Measurements from ENCODE around the gene KDM7A. TPM values are rescaled to one million over a fixed set of nuclear protein-coding genes. Genes with fewer than 3 reads are reported as not detected.

The KDM7A gene
- total RNA-seq, 4 donors from 2014 or later = 59.0 to 108 (median 66.9) TPM

GRCh38 chr7:140142031-140142430, 34.8 kb downstream of the KDM7A start:
- Histone ChIP-seq H3K27ac (no peak overlapping the region), H3K36me3 (peaks cover 0 to 16% of the 10 kb centered on the region in 2 donors), H3K27me3 (no peaks in the 10 kb centered on the region), H3K4me3 (no peak overlapping the region), H3K9me3 (no peaks in the 10 kb centered on the region), H3K4me1 (peaks cover 11 to 12% of the 10 kb centered on the region in 2 donors)
- in situ Hi-C loops (cut with MboI; ENCODE audit: low sequenced_read_pairs in 4 of 4) (no loop called here), intact Hi-C loops (cut with DNase I; ENCODE audit: low total_unique reads) (no loop called here)
- no peak for TF ChIP-seq POLR2A (IDR thresholded peaks at IDR 0.05)
- TF ChIP-seq, protein P1, sequence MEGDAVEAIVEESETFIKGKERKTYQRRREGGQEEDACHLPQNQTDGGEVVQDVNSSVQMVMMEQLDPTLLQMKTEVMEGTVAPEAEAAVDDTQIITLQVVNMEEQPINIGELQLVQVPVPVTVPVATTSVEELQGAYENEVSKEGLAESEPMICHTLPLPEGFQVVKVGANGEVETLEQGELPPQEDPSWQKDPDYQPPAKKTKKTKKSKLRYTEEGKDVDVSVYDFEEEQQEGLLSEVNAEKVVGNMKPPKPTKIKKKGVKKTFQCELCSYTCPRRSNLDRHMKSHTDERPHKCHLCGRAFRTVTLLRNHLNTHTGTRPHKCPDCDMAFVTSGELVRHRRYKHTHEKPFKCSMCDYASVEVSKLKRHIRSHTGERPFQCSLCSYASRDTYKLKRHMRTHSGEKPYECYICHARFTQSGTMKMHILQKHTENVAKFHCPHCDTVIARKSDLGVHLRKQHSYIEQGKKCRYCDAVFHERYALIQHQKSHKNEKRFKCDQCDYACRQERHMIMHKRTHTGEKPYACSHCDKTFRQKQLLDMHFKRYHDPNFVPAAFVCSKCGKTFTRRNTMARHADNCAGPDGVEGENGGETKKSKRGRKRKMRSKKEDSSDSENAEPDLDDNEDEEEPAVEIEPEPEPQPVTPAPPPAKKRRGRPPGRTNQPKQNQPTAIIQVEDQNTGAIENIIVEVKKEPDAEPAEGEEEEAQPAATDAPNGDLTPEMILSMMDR (IDR thresholded peaks at IDR 0.05 in 4 of 5, conservative IDR thresholded peaks at IDR 0.05 in 1 of 5) = no peak
- DNase-seq (no peak), ATAC-seq (no peak)

GRCh38 chr7:140141256-140141655, 35.5 kb downstream of the KDM7A start:
- Histone ChIP-seq H3K4me3 (no peak overlapping the region), H3K9me3 (no peaks in the 10 kb centered on the region), H3K36me3 (peaks cover 0 to 16% of the 10 kb centered on the region in 2 donors), H3K27me3 (no peaks in the 10 kb centered on the region), H3K4me1 (peaks cover 7 to 11% of the 10 kb centered on the region in 2 donors), H3K27ac (no peak overlapping the region)
- TF ChIP-seq, protein P1 (IDR thresholded peaks at IDR 0.05 in 4 of 5, conservative IDR thresholded peaks at IDR 0.05 in 1 of 5) = no peak
- no peak for TF ChIP-seq POLR2A (IDR thresholded peaks at IDR 0.05)
- no peak for DNase-seq
- ATAC-seq = no peak
- intact Hi-C loops (cut with DNase I; ENCODE audit: low total_unique reads) = no loop called here
- in situ Hi-C loops (cut with MboI; ENCODE audit: low sequenced_read_pairs in 4 of 4) = no loop called here

- Histone ChIP-seq H3K27ac (no peak overlapping the region), H3K9me3 (no peaks in the 10 kb centered on the region), H3K27me3 (no peaks in the 10 kb centered on the region), H3K4me1 (peaks cover 0 to 11% of the 10 kb centered on the region in 2 donors), H3K4me3 (no peak overlapping the region), H3K36me3 (peaks cover 0 to 31% of the 10 kb centered on the region in 2 donors)
- in situ Hi-C loops (cut with MboI; ENCODE audit: low sequenced_read_pairs in 4 of 4) = no loop called here
- TF ChIP-seq, protein P1 (IDR thresholded peaks at IDR 0.05 in 4 of 5, conservative IDR thresholded peaks at IDR 0.05 in 1 of 5) = no peak
- TF ChIP-seq POLR2A (IDR thresholded peaks at IDR 0.05) = no peak
- ATAC-seq (no peak), DNase-seq (no peak)
- intact Hi-C loops (cut with DNase I; ENCODE audit: low total_unique reads) = no loop called here
Observed at GRCh38 chr7:140137078-140137477, 39.7 kb downstream of the KDM7A start.

DNA sequence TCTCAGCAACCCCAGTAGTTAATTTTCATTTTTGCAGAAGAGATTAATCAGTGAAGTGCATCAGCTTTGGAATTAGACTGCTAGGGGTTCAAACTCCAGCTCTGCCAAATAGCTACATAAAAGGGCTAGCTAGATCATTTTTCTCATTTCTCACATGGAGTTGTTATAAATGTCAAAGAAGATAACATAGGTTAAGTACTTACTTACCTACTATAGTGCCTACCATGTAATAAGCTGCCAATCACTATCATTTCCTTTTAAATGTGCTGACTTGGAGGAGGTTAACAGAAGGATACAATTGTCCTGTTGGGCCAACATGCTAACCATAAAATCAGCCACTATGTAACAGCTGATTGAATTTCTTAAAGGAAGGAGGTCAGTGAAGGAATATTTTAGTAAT, 40.7 kb downstream of the KDM7A start:
- Histone ChIP-seq H3K4me3 (no peak overlapping the region), H3K9me3 (no peaks in the 10 kb centered on the region), H3K4me1 (peaks cover 0 to 9% of the 10 kb centered on the region in 2 donors), H3K36me3 (peaks cover 0 to 41% of the 10 kb centered on the region in 2 donors), H3K27me3 (no peaks in the 10 kb centered on the region), H3K27ac (no peak overlapping the region)
- ATAC-seq (no peak), DNase-seq (no peak)
- intact Hi-C loops (cut with DNase I; ENCODE audit: low total_unique reads) = no loop called here
- no peak for TF ChIP-seq POLR2A (IDR thresholded peaks at IDR 0.05)
- TF ChIP-seq, protein P1 (IDR thresholded peaks at IDR 0.05 in 4 of 5, conservative IDR thresholded peaks at IDR 0.05 in 1 of 5) = no peak
- in situ Hi-C loops (cut with MboI; ENCODE audit: low sequenced_read_pairs in 4 of 4) = no loop called here

DNA sequence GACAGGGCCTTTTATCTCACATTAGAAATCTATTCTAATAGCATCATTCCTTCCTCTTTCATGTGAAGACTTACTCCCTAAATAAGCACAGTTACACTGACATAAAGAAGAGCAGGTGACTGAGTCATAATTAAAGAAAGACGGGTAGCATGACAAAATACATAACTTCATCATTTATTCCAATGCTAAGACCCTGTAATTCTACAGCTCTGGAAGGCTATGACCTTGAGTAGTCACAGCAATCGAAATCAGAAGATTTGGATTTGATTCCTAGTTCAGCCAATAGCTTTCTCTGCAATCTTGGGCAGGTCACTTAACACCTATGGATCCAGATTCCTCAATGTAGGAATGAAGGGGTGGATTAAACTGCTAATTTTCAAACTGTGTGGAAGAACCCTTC, 42.7 kb downstream of the KDM7A start:
- no peak for DNase-seq
- Histone ChIP-seq H3K27me3 (no peaks in the 10 kb centered on the region), H3K36me3 (peaks cover 0 to 48% of the 10 kb centered on the region in 2 donors), H3K4me1 (peaks cover 0 to 6% of the 10 kb centered on the region in 2 donors), H3K4me3 (no peak overlapping the region), H3K9me3 (no peaks in the 10 kb centered on the region), H3K27ac (no peak overlapping the region)
- intact Hi-C loops (cut with DNase I; ENCODE audit: low total_unique reads) = no loop called here
- no peak for TF ChIP-seq POLR2A (IDR thresholded peaks at IDR 0.05)
- TF ChIP-seq, protein P1 (IDR thresholded peaks at IDR 0.05 in 4 of 5, conservative IDR thresholded peaks at IDR 0.05 in 1 of 5) = no peak
- ATAC-seq = no peak
- in situ Hi-C loops (cut with MboI; ENCODE audit: low sequenced_read_pairs in 4 of 4) = no loop called here

All from gastrocnemius medialis (tissue), 4 donors.